Peyer's patch (tissue), 4 donors: Measurements from ENCODE around the gene UBLCP1.

Experiments used
- POLR2A ChIP-seq, 2 donors: fragments of 450-650 bp; IDR thresholded peaks; one replicate each; pipeline ENCODE4 v1.5.1; 2017; ENCODE audit warnings: antibody characterized with exemption in 2 of 2, mild to moderate bottlenecking in 2 of 2, moderate library complexity in 2 of 2
- TF ChIP-seq, protein P1 (sequence below), 6 experiments: fragments of 450-650 bp in 4 of 6; fragments of 200-600 bp in 2 of 6; sonication (generic) in 1 of 6; IDR thresholded peaks; one replicate each; pipeline ENCODE4 v1.5.1; 2017 to 2019; ENCODE audit warnings: antibody characterized with exemption in 6 of 6, mild to moderate bottlenecking in 3 of 6, moderate library complexity in 1 of 6

DNA sequence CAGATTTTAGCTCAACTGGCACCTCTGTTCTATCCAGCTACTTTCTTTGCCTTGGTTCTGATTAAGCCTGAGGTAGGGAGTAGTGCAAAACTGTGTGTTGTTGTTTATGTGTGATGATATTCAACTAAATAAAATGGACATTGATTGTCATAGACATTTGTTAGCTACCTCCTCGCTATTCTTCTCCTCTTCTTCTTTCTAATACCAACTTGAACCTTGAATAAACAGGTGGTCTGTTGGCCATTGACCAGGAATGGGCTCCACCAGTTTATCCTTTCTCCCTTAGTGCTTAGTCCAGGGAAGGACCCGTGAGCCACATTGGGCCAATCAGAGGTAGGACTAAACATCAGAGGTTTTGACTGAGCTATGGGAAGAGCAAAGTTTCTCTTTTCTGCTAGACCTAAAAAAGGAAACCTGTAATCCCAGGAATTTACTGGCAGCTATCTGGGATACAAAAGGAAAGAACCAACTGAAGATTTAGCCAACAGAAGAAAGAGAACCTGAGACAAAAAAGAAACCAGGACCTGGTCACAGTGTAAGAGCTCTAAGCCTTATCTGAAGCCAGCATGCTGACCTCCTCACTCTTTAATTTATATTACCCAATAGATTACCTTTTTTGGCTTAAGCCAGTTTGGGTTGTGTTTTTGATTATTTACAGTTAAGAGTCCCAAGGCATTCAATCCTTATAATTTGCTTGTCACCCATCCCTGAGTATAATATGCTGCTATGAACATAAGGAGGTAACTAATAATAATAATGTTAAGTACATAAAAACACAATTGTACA, 48.4 kb upstream of the UBLCP1 start:
- TF ChIP-seq, protein P1, sequence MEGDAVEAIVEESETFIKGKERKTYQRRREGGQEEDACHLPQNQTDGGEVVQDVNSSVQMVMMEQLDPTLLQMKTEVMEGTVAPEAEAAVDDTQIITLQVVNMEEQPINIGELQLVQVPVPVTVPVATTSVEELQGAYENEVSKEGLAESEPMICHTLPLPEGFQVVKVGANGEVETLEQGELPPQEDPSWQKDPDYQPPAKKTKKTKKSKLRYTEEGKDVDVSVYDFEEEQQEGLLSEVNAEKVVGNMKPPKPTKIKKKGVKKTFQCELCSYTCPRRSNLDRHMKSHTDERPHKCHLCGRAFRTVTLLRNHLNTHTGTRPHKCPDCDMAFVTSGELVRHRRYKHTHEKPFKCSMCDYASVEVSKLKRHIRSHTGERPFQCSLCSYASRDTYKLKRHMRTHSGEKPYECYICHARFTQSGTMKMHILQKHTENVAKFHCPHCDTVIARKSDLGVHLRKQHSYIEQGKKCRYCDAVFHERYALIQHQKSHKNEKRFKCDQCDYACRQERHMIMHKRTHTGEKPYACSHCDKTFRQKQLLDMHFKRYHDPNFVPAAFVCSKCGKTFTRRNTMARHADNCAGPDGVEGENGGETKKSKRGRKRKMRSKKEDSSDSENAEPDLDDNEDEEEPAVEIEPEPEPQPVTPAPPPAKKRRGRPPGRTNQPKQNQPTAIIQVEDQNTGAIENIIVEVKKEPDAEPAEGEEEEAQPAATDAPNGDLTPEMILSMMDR (IDR thresholded peaks at IDR 0.05): no peak
- no peak for TF ChIP-seq POLR2A (IDR thresholded peaks at IDR 0.05)
